Activated CD4-positive, alpha-beta T cell treated with anti-CD3 and anti-CD28 coated beads, Interleukin-2, amount 50 U/mL, for 1 hour (primary cell): ENCODE measurements around the gene OR51F2.
"Not testable (repeated sequence)": the region's sequence is repeated elsewhere in the genome, so short reads cannot be mapped to it uniquely, and the experiment has no call there.

ENCODE experiments used
- DNase-seq: peaks from one replicate; pipeline ENCODE4 v3.0.0-alpha.2; 2020

Gene OR51F2

GRCh38 chr11:4821021-4821420 lies at the start of gene OR51F2:
Gene OR51F2, plus strand, starts transcription at chr11:4821321. Its CDS starts 101 bp downstream, at chr11:4821422.
- no peak for DNase-seq

- no peak for DNase-seq
Observed at GRCh38 chr11:4782454-4782853, 38.7 kb upstream of the OR51F2 start.

GRCh38 chr11:4797206-4797605 lies 23.9 kb upstream of the OR51F2 start:
- DNase-seq = no peak

GRCh38 chr11:4798427-4799183 lies 22.5 kb upstream of the OR51F2 start:
- no peak for DNase-seq

GRCh38 chr11:4801316-4801715 lies 19.8 kb upstream of the OR51F2 start:
- DNase-seq = not testable (repeated sequence)

- DNase-seq = no peak
Observed at GRCh38 chr11:4804280-4804679, 16.8 kb upstream of the OR51F2 start, which contains the start of gene OR52R1. Gene OR52R1, minus strand, starts transcription at chr11:4804380. Its CDS starts 0 bp downstream, at chr11:4804380.

GRCh38 chr11:4808476-4808875 lies 12.6 kb upstream of the OR51F2 start:
- DNase-seq = no peak

GRCh38 chr11:4809246-4809645 lies 11.9 kb upstream of the OR51F2 start:
- DNase-seq = no peak

GRCh38 chr11:4825132-4825531 lies 4.0 kb downstream of the OR51F2 start:
- DNase-seq = no peak

- no peak for DNase-seq
Observed at GRCh38 chr11:4826425-4826824, 5.3 kb downstream of the OR51F2 start.

- DNase-seq = no peak
Observed at GRCh38 chr11:4830346-4830745, 9.2 kb downstream of the OR51F2 start.

- no peak for DNase-seq
Observed at GRCh38 chr11:4830909-4831308, 9.8 kb downstream of the OR51F2 start.

- DNase-seq = no peak
Observed at GRCh38 chr11:4839851-4840549, 18.9 kb downstream of the OR51F2 start.

GRCh38 chr11:4848908-4849532 lies 27.9 kb downstream of the OR51F2 start, which contains the start of gene OR51S1:
Gene OR51S1, minus strand, starts transcription at chr11:4849208. Its CDS starts 0 bp downstream, at chr11:4849208.
- DNase-seq = no peak

GRCh38 chr11:4851033-4851432 lies 29.9 kb downstream of the OR51F2 start:
- no peak for DNase-seq

GRCh38 chr11:4854286-4854685 lies 33.2 kb downstream of the OR51F2 start:
- DNase-seq = not testable (repeated sequence)

- no peak for DNase-seq
Observed at GRCh38 chr11:4862447-4863236, 41.5 kb downstream of the OR51F2 start.

- no peak for DNase-seq
Observed at GRCh38 chr11:4863876-4864275, 42.8 kb downstream of the OR51F2 start.

GRCh38 chr11:4865855-4866254 lies 44.7 kb downstream of the OR51F2 start:
- no peak for DNase-seq
